ENCODE data around the gene TMEM145. TPM values are rescaled to one million over a fixed set of nuclear protein-coding genes. Genes with fewer than 3 reads are reported as not detected.

TMEM145 gene
- total RNA-seq, 6 experiments from 2014 or later = 0.10 to 0.16 (median 0.12) TPM; not detected in 3

DNA sequence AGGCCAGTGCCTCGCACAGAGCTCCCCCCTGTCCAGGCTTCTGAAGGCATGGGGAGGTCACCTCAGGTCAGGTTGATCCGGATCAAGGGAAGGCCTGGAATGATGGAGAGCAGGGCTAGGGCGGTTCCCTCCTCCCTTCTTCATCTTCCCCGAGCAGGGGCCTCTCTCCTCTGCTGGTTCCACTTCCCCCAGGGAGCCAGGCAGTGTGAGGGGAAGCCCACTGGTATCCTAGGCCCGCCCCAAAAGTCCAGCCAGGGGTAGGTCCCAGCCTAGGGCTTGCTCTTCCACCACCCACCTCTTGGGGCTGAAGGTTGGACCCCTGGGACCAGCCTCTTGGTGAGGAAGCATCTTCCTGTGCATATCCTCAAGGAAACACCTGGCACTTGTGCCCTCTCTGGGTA lies 27.6 kb upstream of the TMEM145 start:
- DNase-seq (peak in 2 of 3 donors; percentile 30 to 51), ATAC-seq (no peak)
- TF ChIP-seq POLR2A (IDR thresholded peaks at IDR 0.05) = no peak
- TF ChIP-seq, protein P1, sequence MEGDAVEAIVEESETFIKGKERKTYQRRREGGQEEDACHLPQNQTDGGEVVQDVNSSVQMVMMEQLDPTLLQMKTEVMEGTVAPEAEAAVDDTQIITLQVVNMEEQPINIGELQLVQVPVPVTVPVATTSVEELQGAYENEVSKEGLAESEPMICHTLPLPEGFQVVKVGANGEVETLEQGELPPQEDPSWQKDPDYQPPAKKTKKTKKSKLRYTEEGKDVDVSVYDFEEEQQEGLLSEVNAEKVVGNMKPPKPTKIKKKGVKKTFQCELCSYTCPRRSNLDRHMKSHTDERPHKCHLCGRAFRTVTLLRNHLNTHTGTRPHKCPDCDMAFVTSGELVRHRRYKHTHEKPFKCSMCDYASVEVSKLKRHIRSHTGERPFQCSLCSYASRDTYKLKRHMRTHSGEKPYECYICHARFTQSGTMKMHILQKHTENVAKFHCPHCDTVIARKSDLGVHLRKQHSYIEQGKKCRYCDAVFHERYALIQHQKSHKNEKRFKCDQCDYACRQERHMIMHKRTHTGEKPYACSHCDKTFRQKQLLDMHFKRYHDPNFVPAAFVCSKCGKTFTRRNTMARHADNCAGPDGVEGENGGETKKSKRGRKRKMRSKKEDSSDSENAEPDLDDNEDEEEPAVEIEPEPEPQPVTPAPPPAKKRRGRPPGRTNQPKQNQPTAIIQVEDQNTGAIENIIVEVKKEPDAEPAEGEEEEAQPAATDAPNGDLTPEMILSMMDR (IDR thresholded peaks at IDR 0.05) = no peak
- Histone ChIP-seq H3K4me1 (peaks cover 0 to 36% (median 11%) of the 10 kb centered on the region in 4 donors), H3K27me3 (no peaks in the 10 kb centered on the region), H3K4me3 (no peak overlapping the region), H3K27ac (peak overlapping the region in 1 of 3 donors; percentile 7), H3K9me3 (no peaks in the 10 kb centered on the region), H3K36me3 (peaks cover 0 to 36% (median 23%) of the 10 kb centered on the region in 4 donors)
- 70% methylated on average over 2 of the region's 5 CpGs for WGBS (ENCODE audit: insufficient coverage, low coverage, low lambda C conversion rate, missing lambda C conversion rate)
- intact Hi-C loops (cut with DNase I) = loop anchor here in 1 of 2 donors (5.0 kb wide), 1 partner anchor 33 kb away; no protein-coding TSS in a partner anchor

- no peak overlapping the region for H3K4me3 ChIP-seq
- no peak for ATAC-seq
- TF ChIP-seq, protein P1 (IDR thresholded peaks at IDR 0.05) = no peak
- no peak for TF ChIP-seq POLR2A (IDR thresholded peaks at IDR 0.05)
- H3K36me3 ChIP-seq = peaks cover 0 to 41% (median 25%) of the 10 kb centered on the region in 4 donors
- 27% methylated on average over 2 of the region's 6 CpGs for WGBS (ENCODE audit: insufficient coverage, low coverage, low lambda C conversion rate, missing lambda C conversion rate)
- no peak for DNase-seq
- intact Hi-C loops (cut with DNase I) = loop anchor here in 1 of 2 donors (5.0 kb wide), 1 partner anchor 34 kb away; no protein-coding TSS in a partner anchor
- no peaks in the 10 kb centered on the region for H3K9me3 ChIP-seq
- H3K27ac ChIP-seq = peak overlapping the region in 1 of 3 donors; percentile 7
- no peaks in the 10 kb centered on the region for H3K27me3 ChIP-seq
- H3K4me1 ChIP-seq = peaks cover 0 to 35% (median 10%) of the 10 kb centered on the region in 4 donors
Observed at GRCh38 chr19:42285988-42286348, 27.1 kb upstream of the TMEM145 start.

GRCh38 chr19:42286349-42287016 lies 26.6 kb upstream of the TMEM145 start:
- Histone ChIP-seq H3K27me3 (no peaks in the 10 kb centered on the region), H3K4me1 (peaks cover 0 to 30% (median 7%) of the 10 kb centered on the region in 4 donors), H3K27ac (peak overlapping the region in 1 of 3 donors; percentile 7), H3K4me3 (no peak overlapping the region), H3K36me3 (peaks cover 0 to 46% (median 28%) of the 10 kb centered on the region in 4 donors), H3K9me3 (no peaks in the 10 kb centered on the region)
- DNase-seq = peak; percentile 45 to 65 (median 64)
- WGBS (ENCODE audit: insufficient coverage, low coverage, low lambda C conversion rate, missing lambda C conversion rate) = 30% methylated on average over 13 of the region's 13 CpGs
- ATAC-seq = no peak
- TF ChIP-seq POLR2A (IDR thresholded peaks at IDR 0.05) = no peak
- TF ChIP-seq, protein P1 (IDR thresholded peaks at IDR 0.05) = no peak
- intact Hi-C loops (cut with DNase I) = loop anchor here in 1 of 2 donors (5.0 kb wide), 1 partner anchor 34 kb away; no protein-coding TSS in a partner anchor

GRCh38 chr19:42287017-42287826 lies 25.9 kb upstream of the TMEM145 start:
- TF ChIP-seq, protein P1 (IDR thresholded peaks at IDR 0.05) = no peak
- TF ChIP-seq POLR2A (IDR thresholded peaks at IDR 0.05) = no peak
- H3K4me1 ChIP-seq = peaks cover 0 to 27% (median 7%) of the 10 kb centered on the region in 4 donors
- H3K36me3 ChIP-seq = peaks cover 0 to 49% (median 31%) of the 10 kb centered on the region in 4 donors
- WGBS (ENCODE audit: insufficient coverage, low coverage, low lambda C conversion rate, missing lambda C conversion rate) = 88% methylated on average over 3 of the region's 30 CpGs
- no peak overlapping the region for H3K27ac ChIP-seq
- DNase-seq (peak in 2 of 3 donors; percentile 25 to 53), ATAC-seq (no peak)
- no peaks in the 10 kb centered on the region for H3K27me3 ChIP-seq
- no peak overlapping the region for H3K4me3 ChIP-seq
- intact Hi-C loops (cut with DNase I) = loop anchor here in 1 of 2 donors (5.0 kb wide), 1 partner anchor 35 kb away; no protein-coding TSS in a partner anchor
- H3K9me3 ChIP-seq = no peaks in the 10 kb centered on the region
